ENCODE results near the gene LTO1. TPM values are rescaled to one million over a fixed set of nuclear protein-coding genes. Genes with fewer than 3 reads are reported as not detected.

Gene LTO1
- total and polyA plus RNA-seq, 2 of the 13 experiments (the other 11 are each of a cell fraction or from before 2014, with no cell fraction given), result 11.8 to 15.0 TPM

GRCh38 chr11:69683764-69684333 lies 8.7 kb upstream of the LTO1 start (continued):
- TF ChIP-seq ZNF574 (CRISPR knock-in tag; IDR thresholded peaks at IDR 0.05) (0 out of 2 replicates have a peak, but pooled peaks have one; percentile 34), ZIK1 (CRISPR knock-in tag; IDR thresholded peaks at IDR 0.05; ENCODE audit: borderline replicate concordance, low read depth) (no peak), RAD51 (IDR thresholded peaks at IDR 0.05; ENCODE audit: borderline replicate concordance) (no peak), HDAC2 (CRISPR knock-in tag; IDR thresholded peaks at IDR 0.05) (0 out of 2 replicates have a peak, but pooled peaks have one; percentile 21), TRAFD1 (CRISPR knock-in tag; IDR thresholded peaks at IDR 0.05; ENCODE audit: borderline replicate concordance) (no peak), FOXK1 (CRISPR knock-in tag; IDR thresholded peaks at IDR 0.05; ENCODE audit: borderline replicate concordance, low read depth) (peak; percentile 19; the same call in 1 of the 2 replicates), ZNF292 (CRISPR knock-in tag; IDR thresholded peaks at IDR 0.05; ENCODE audit: borderline replicate concordance, low read depth) (no peak), RCOR2 (CRISPR knock-in tag; IDR thresholded peaks at IDR 0.05) (0 out of 2 replicates have a peak, but pooled peaks have one; percentile 22), GATAD2A (CRISPR knock-in tag; IDR thresholded peaks at IDR 0.05) (peak; percentile 38; the same call in 1 of the 2 replicates), ZNF616 (CRISPR knock-in tag; IDR thresholded peaks at IDR 0.05; ENCODE audit: low read depth) (no peak), ZNF746 (CRISPR knock-in tag; IDR thresholded peaks at IDR 0.05) (peak; percentile 49; the same call in 1 of the 2 replicates), PRMT3 (CRISPR knock-in tag; IDR thresholded peaks at IDR 0.05; ENCODE audit: borderline replicate concordance, low read depth) (no peak), ATF5 (CRISPR knock-in tag; IDR thresholded peaks at IDR 0.05; ENCODE audit: low read depth) (no peak), FOSL1 (CRISPR knock-in tag; IDR thresholded peaks at IDR 0.05; ENCODE audit: borderline replicate concordance) (no peak), PPARG (CRISPR knock-in tag; conservative IDR thresholded peaks at IDR 0.05) (no peak), RORA (CRISPR knock-in tag; IDR thresholded peaks at IDR 0.05) (no peak), ZNF232 (CRISPR knock-in tag; IDR thresholded peaks at IDR 0.05; ENCODE audit: borderline replicate concordance) (no peak), HNF4A (CRISPR knock-in tag; IDR thresholded peaks at IDR 0.05) (peak; percentile 69), TMF1 (CRISPR knock-in tag; IDR thresholded peaks at IDR 0.05; ENCODE audit: low read depth) (no peak), IKZF5 (CRISPR knock-in tag; IDR thresholded peaks at IDR 0.05) (no peak)
- TF ChIP-seq, protein P1, sequence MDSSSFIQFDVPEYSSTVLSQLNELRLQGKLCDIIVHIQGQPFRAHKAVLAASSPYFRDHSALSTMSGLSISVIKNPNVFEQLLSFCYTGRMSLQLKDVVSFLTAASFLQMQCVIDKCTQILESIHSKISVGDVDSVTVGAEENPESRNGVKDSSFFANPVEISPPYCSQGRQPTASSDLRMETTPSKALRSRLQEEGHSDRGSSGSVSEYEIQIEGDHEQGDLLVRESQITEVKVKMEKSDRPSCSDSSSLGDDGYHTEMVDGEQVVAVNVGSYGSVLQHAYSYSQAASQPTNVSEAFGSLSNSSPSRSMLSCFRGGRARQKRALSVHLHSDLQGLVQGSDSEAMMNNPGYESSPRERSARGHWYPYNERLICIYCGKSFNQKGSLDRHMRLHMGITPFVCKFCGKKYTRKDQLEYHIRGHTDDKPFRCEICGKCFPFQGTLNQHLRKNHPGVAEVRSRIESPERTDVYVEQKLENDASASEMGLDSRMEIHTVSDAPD (CRISPR knock-in tag; IDR thresholded peaks at IDR 0.05), result peak; percentile 96

All from HepG2 (cell line).